ENCODE data around the gene CRYBA4. TPM values are rescaled to one million over a fixed set of nuclear protein-coding genes. Genes with fewer than 3 reads are reported as not detected.

Gene CRYBA4
- polyA plus RNA-seq (2013, experiment 1 of 2) = not detected
- not detected for polyA plus RNA-seq (2013, experiment 2 of 2)

- H3K14ac ChIP-seq (ENCODE audit: low read length in 2 of 2) = no peak within 1 kb of the TSS
- H3K4me2 ChIP-seq (ENCODE audit: low read length, poor library complexity, severe bottlenecking) = no peak within 1 kb of the TSS
- no peaks in the 10 kb centered on the region for H3K79me1 ChIP-seq (replicated peaks; ENCODE audit: low read length, poor library complexity, severe bottlenecking)
- H4K91ac ChIP-seq (ENCODE audit: low read length) = no peak within 1 kb of the TSS
- no peak within 1 kb of the TSS for H2AFZ ChIP-seq (ENCODE audit: low read depth, low read length)
- H3K4me1 ChIP-seq (ENCODE audit: control insufficient read depth, insufficient read depth, low read depth, low read length) = no peaks in the 10 kb centered on the region
- H4K8ac ChIP-seq (ENCODE audit: low read length) = no peak within 1 kb of the TSS
- no peak within 1 kb of the TSS for H2BK12ac ChIP-seq (ENCODE audit: low read length in 2 of 2)
- no peak within 1 kb of the TSS for H3K23ac ChIP-seq (ENCODE audit: low read length in 2 of 2)
- H3K4ac ChIP-seq (ENCODE audit: low read depth in 1 of 2, low read length in 2 of 2) = no peak within 1 kb of the TSS
- H3K9ac ChIP-seq (ENCODE audit: low read length) = no peak within 1 kb of the TSS
- H3K27ac ChIP-seq (ENCODE audit: low read length, poor library complexity, severe bottlenecking) = no peak within 1 kb of the TSS
- H3K27me3 ChIP-seq (ENCODE audit: control insufficient read depth in 1 of 2, insufficient read depth in 1 of 2, low read length in 2 of 2) = peaks cover 22 to 69% of the 10 kb centered on the region in 2 experiments
- no peak within 1 kb of the TSS for H2BK5ac ChIP-seq (ENCODE audit: low read depth, low read length, poor library complexity, severe bottlenecking)
- no peak within 1 kb of the TSS for H3K18ac ChIP-seq (ENCODE audit: low read depth in 1 of 2, low read length in 2 of 2)
- H3K9me3 ChIP-seq (ENCODE audit: control insufficient read depth, low read length) = no peaks in the 10 kb centered on the region
- 51% methylated on average over 7 of the region's 7 CpGs for WGBS
- no peak within 1 kb of the TSS for H3K4me3 ChIP-seq (ENCODE audit: insufficient read depth in 1 of 2, low read depth in 1 of 2, low read length in 2 of 2)
- no peaks in the 10 kb centered on the region for H3K36me3 ChIP-seq (ENCODE audit: control insufficient read depth in 1 of 2, insufficient read depth in 2 of 2, low read depth in 1 of 2, low read length in 2 of 2)
- DNase-seq = no peak
- H2BK120ac ChIP-seq (ENCODE audit: low read depth, low read length) = no peak within 1 kb of the TSS
- no peak within 1 kb of the TSS for H2AK5ac ChIP-seq (ENCODE audit: low read length, severe bottlenecking)
- H2BK15ac ChIP-seq (ENCODE audit: low read depth, poor library complexity, severe bottlenecking) = no peak within 1 kb of the TSS
Observed at GRCh38 chr22:26621663-26622062, at the start of gene CRYBA4. TSS of gene CRYBA4 (plus strand) at chr22:26621963. CDS start at chr22:26622597, 634 bp downstream.

DNA sequence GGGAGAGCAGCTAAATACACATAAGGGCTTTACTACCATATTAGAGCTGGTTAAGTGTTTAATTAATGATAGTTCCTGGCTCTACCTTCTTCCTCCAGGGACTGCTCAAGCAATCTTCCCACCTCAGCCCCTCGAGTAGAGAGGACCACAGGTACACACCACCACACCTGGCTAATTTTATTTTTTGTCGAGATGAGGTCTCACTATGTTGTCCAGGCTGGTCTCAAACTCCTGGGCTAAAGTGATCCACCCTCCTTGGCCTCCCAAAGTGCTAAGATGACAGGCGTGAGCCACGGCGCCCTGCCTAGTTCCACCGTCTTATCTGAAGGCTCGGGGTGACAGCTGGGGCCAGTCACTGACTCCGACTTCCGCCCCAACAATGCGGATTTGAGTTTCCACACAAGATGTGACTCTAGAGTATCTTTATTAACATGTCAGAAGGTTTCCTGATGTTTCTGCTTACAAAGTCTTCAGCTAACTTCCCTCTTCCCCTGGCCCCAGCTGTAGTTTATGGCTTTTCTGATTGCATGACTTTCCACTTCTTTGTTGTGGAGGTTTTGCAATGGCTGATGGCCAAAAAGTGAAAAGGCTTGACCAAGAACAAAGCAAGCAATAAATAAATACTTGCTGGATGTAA lies 48.6 kb upstream of the CRYBA4 start:
- H3K4me3 ChIP-seq (ENCODE audit: insufficient read depth in 1 of 2, low read depth in 1 of 2, low read length in 2 of 2) = no peak overlapping the region
- no peak overlapping the region for H2AFZ ChIP-seq (ENCODE audit: low read depth, low read length)
- H3K9ac ChIP-seq (ENCODE audit: low read length) = no peak overlapping the region

GRCh38 chr22:26574001-26574723 lies 47.6 kb upstream of the CRYBA4 start:
- Histone ChIP-seq H4K8ac (ENCODE audit: low read length) (no peak overlapping the region), H2BK12ac (ENCODE audit: low read length in 2 of 2) (no peak overlapping the region), H2AFZ (ENCODE audit: low read depth, low read length) (no peak overlapping the region), H3K4me3 (ENCODE audit: insufficient read depth in 1 of 2, low read depth in 1 of 2, low read length in 2 of 2) (no peak overlapping the region), H3K9me3 (ENCODE audit: control insufficient read depth, low read length) (no peaks in the 10 kb centered on the region), H3K79me1 (replicated peaks; ENCODE audit: low read length, poor library complexity, severe bottlenecking) (peaks cover 45% of the 10 kb centered on the region), H3K4me2 (ENCODE audit: low read length, poor library complexity, severe bottlenecking) (no peak overlapping the region), H3K27me3 (ENCODE audit: control insufficient read depth in 1 of 2, insufficient read depth in 1 of 2, low read length in 2 of 2) (no peaks in the 10 kb centered on the region), H2BK120ac (ENCODE audit: low read depth, low read length) (no peak overlapping the region), H3K36me3 (ENCODE audit: control insufficient read depth in 1 of 2, insufficient read depth in 2 of 2, low read depth in 1 of 2, low read length in 2 of 2) (peaks cover 0 to 5% of the 10 kb centered on the region in 2 experiments), H3K4ac (ENCODE audit: low read depth in 1 of 2, low read length in 2 of 2) (no peak overlapping the region), H3K4me1 (ENCODE audit: control insufficient read depth, insufficient read depth, low read depth, low read length) (peaks cover 14% of the 10 kb centered on the region), H3K9ac (ENCODE audit: low read length) (no peak overlapping the region), H3K18ac (ENCODE audit: low read depth in 1 of 2, low read length in 2 of 2) (no peak overlapping the region), H3K27ac (ENCODE audit: low read length, poor library complexity, severe bottlenecking) (no peak overlapping the region), H2BK15ac (ENCODE audit: low read depth, poor library complexity, severe bottlenecking) (no peak overlapping the region), H3K23ac (ENCODE audit: low read length in 2 of 2) (no peak overlapping the region), H2AK5ac (ENCODE audit: low read length, severe bottlenecking) (no peak overlapping the region), H2BK5ac (ENCODE audit: low read depth, low read length, poor library complexity, severe bottlenecking) (no peak overlapping the region), H4K91ac (ENCODE audit: low read length) (no peak overlapping the region), H3K14ac (ENCODE audit: low read length in 2 of 2) (no peak overlapping the region)
- WGBS = 86% methylated on average over 6 of the region's 7 CpGs
- no peak for DNase-seq

More for the DNA sequence above, 48.6 kb upstream of the CRYBA4 start:
- Histone ChIP-seq H2AK5ac (ENCODE audit: low read length, severe bottlenecking) (no peak overlapping the region), H3K23ac (ENCODE audit: low read length in 2 of 2) (no peak overlapping the region), H3K18ac (ENCODE audit: low read depth in 1 of 2, low read length in 2 of 2) (peak overlapping the region in 1 of 2 experiments; percentile 51), H2BK5ac (ENCODE audit: low read depth, low read length, poor library complexity, severe bottlenecking) (no peak overlapping the region), H3K4me1 (ENCODE audit: control insufficient read depth, insufficient read depth, low read depth, low read length) (peaks cover 15% of the 10 kb centered on the region), H2BK120ac (ENCODE audit: low read depth, low read length) (no peak overlapping the region), H3K4ac (ENCODE audit: low read depth in 1 of 2, low read length in 2 of 2) (no peak overlapping the region), H3K27me3 (ENCODE audit: control insufficient read depth in 1 of 2, insufficient read depth in 1 of 2, low read length in 2 of 2) (no peaks in the 10 kb centered on the region), H3K36me3 (ENCODE audit: control insufficient read depth in 1 of 2, insufficient read depth in 2 of 2, low read depth in 1 of 2, low read length in 2 of 2) (peaks cover 0 to 2% of the 10 kb centered on the region in 2 experiments), H4K8ac (ENCODE audit: low read length) (peak overlapping the region; percentile 12), H2BK12ac (ENCODE audit: low read length in 2 of 2) (no peak overlapping the region), H2BK15ac (ENCODE audit: low read depth, poor library complexity, severe bottlenecking) (no peak overlapping the region), H3K9me3 (ENCODE audit: control insufficient read depth, low read length) (no peaks in the 10 kb centered on the region), H3K14ac (ENCODE audit: low read length in 2 of 2) (no peak overlapping the region), H3K27ac (ENCODE audit: low read length, poor library complexity, severe bottlenecking) (no peak overlapping the region), H3K79me1 (replicated peaks; ENCODE audit: low read length, poor library complexity, severe bottlenecking) (peaks cover 41% of the 10 kb centered on the region), H4K91ac (ENCODE audit: low read length) (no peak overlapping the region), H3K4me2 (ENCODE audit: low read length, poor library complexity, severe bottlenecking) (no peak overlapping the region)
- peak; percentile 56 for DNase-seq
- WGBS = 83% methylated on average over 10 of the region's 10 CpGs

DNA sequence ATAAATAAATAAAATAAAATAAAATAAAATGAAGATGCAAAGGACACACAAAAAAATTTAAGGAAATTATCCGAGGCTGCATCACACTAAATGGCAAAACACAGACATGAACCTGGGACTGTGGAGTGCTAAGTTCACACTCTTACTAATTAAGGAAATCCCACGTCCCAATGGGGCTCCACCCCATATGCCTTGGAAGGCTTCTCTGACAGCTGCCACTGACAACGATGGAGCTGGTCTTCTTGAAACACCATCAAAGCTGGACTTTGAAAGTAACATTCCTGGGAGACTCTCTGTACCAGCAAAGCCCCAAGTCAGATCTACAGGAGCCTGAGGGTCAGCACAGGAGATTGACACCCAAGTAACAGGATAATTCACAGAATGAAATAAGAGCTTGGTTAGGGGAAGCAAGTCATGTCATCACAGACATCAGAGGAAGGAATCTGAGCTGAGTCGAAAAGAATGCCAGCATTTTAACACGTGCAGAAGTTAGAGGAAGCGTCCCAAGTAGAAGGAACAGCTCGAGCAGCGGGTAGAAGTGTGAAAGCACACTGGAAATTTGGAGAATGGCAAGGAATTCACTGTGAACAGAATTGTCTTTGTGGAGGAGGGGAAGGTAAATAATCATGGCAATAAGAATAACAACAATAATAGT lies 45.6 kb upstream of the CRYBA4 start:
- peaks cover 6% of the 10 kb centered on the region for H3K4me1 ChIP-seq (ENCODE audit: control insufficient read depth, insufficient read depth, low read depth, low read length)
- H3K4me3 ChIP-seq (ENCODE audit: insufficient read depth in 1 of 2, low read depth in 1 of 2, low read length in 2 of 2) = no peak overlapping the region
- H3K4ac ChIP-seq (ENCODE audit: low read depth in 1 of 2, low read length in 2 of 2) = no peak overlapping the region
- peaks cover 37% of the 10 kb centered on the region for H3K79me1 ChIP-seq (replicated peaks; ENCODE audit: low read length, poor library complexity, severe bottlenecking)
- no peak overlapping the region for H3K23ac ChIP-seq (ENCODE audit: low read length in 2 of 2)
- no peak for DNase-seq
- H3K9ac ChIP-seq (ENCODE audit: low read length) = no peak overlapping the region
- no peak overlapping the region for H3K18ac ChIP-seq (ENCODE audit: low read depth in 1 of 2, low read length in 2 of 2)
- H2BK5ac ChIP-seq (ENCODE audit: low read depth, low read length, poor library complexity, severe bottlenecking) = no peak overlapping the region
- no peaks in the 10 kb centered on the region for H3K9me3 ChIP-seq (ENCODE audit: control insufficient read depth, low read length)
- no peaks in the 10 kb centered on the region for H3K27me3 ChIP-seq (ENCODE audit: control insufficient read depth in 1 of 2, insufficient read depth in 1 of 2, low read length in 2 of 2)
- no peak overlapping the region for H2BK120ac ChIP-seq (ENCODE audit: low read depth, low read length)
- no peak overlapping the region for H4K8ac ChIP-seq (ENCODE audit: low read length)
- WGBS = 75% methylated on average over 8 of the region's 8 CpGs
- H3K36me3 ChIP-seq (ENCODE audit: control insufficient read depth in 1 of 2, insufficient read depth in 2 of 2, low read depth in 1 of 2, low read length in 2 of 2) = peaks cover 0 to 5% of the 10 kb centered on the region in 2 experiments
- H4K91ac ChIP-seq (ENCODE audit: low read length) = no peak overlapping the region
- no peak overlapping the region for H3K14ac ChIP-seq (ENCODE audit: low read length in 2 of 2)
- no peak overlapping the region for H2AFZ ChIP-seq (ENCODE audit: low read depth, low read length)
- no peak overlapping the region for H2BK15ac ChIP-seq (ENCODE audit: low read depth, poor library complexity, severe bottlenecking)
- H2AK5ac ChIP-seq (ENCODE audit: low read length, severe bottlenecking) = no peak overlapping the region
- H3K4me2 ChIP-seq (ENCODE audit: low read length, poor library complexity, severe bottlenecking) = no peak overlapping the region
- no peak overlapping the region for H3K27ac ChIP-seq (ENCODE audit: low read length, poor library complexity, severe bottlenecking)
- H2BK12ac ChIP-seq (ENCODE audit: low read length in 2 of 2) = no peak overlapping the region
